Testis (tissue), 2 donors: ENCODE results near the gene VPS25.

Experiments
- CTCF ChIP-seq, 3 experiments: fragments of 450-650 bp in 2 of 3; fragments of 200-600 bp in 1 of 3; sonication (generic) in 1 of 3; IDR thresholded peaks; one replicate each; pipeline ENCODE4 v1.5.1; 2016 to 2019; ENCODE audit warnings: antibody characterized with exemption in 3 of 3, mild to moderate bottlenecking in 2 of 3, moderate library complexity in 1 of 3
- POLR2A ChIP-seq: fragments of 450-650 bp; IDR thresholded peaks from one replicate; pipeline ENCODE4 v1.6.1; 2017; ENCODE audit warnings: antibody characterized with exemption, mild to moderate bottlenecking, moderate library complexity

GRCh38 chr17:42818379-42818778, 45.1 kb downstream of the VPS25 start:
- TF ChIP-seq CTCF (IDR thresholded peaks at IDR 0.05) (no peak), POLR2A (no peak)
